Memory B cell (primary cell): ENCODE measurements around the gene GLE1.

ENCODE experiments used
- ATAC-seq: fragments of 150-1000 bp; cut with Tn5 transposase; 2 replicates; pipeline ENCODE4 v1.10.0; 2021; ENCODE audit warnings: low read depth, mild to moderate bottlenecking, moderate library complexity
- DNase-seq, 2 donors: peaks; one replicate each; pipeline ENCODE4 v3.0.0; 2022; ENCODE audit warnings: low spot score in 2 of 2
- H3K27ac Mint-ChIP-seq: one replicate; pipeline ENCODE4 v1.8.0; 2022; ENCODE audit warnings: mild to moderate bottlenecking, moderate library complexity, mixed read lengths
- H3K27me3 Mint-ChIP-seq: one replicate; pipeline ENCODE4 v1.8.0; 2022; ENCODE audit warnings: mixed read lengths
- H3K36me3 Mint-ChIP-seq: one replicate; pipeline ENCODE4 v1.8.0; 2022; ENCODE audit warnings: mild to moderate bottlenecking, mixed read lengths
- H3K4me1 Mint-ChIP-seq: one replicate; pipeline ENCODE4 v1.8.0; 2022; ENCODE audit warnings: mixed read lengths
- H3K4me3 Mint-ChIP-seq: one replicate; pipeline ENCODE4 v1.8.0; 2022; ENCODE audit warnings: mild to moderate bottlenecking, moderate library complexity, mixed read lengths
- H3K9me3 Mint-ChIP-seq: one replicate; pipeline ENCODE4 v1.8.0; 2022; ENCODE audit warnings: mixed read lengths

GLE1 gene, protein sequence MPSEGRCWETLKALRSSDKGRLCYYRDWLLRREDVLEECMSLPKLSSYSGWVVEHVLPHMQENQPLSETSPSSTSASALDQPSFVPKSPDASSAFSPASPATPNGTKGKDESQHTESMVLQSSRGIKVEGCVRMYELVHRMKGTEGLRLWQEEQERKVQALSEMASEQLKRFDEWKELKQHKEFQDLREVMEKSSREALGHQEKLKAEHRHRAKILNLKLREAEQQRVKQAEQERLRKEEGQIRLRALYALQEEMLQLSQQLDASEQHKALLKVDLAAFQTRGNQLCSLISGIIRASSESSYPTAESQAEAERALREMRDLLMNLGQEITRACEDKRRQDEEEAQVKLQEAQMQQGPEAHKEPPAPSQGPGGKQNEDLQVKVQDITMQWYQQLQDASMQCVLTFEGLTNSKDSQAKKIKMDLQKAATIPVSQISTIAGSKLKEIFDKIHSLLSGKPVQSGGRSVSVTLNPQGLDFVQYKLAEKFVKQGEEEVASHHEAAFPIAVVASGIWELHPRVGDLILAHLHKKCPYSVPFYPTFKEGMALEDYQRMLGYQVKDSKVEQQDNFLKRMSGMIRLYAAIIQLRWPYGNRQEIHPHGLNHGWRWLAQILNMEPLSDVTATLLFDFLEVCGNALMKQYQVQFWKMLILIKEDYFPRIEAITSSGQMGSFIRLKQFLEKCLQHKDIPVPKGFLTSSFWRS

DNA sequence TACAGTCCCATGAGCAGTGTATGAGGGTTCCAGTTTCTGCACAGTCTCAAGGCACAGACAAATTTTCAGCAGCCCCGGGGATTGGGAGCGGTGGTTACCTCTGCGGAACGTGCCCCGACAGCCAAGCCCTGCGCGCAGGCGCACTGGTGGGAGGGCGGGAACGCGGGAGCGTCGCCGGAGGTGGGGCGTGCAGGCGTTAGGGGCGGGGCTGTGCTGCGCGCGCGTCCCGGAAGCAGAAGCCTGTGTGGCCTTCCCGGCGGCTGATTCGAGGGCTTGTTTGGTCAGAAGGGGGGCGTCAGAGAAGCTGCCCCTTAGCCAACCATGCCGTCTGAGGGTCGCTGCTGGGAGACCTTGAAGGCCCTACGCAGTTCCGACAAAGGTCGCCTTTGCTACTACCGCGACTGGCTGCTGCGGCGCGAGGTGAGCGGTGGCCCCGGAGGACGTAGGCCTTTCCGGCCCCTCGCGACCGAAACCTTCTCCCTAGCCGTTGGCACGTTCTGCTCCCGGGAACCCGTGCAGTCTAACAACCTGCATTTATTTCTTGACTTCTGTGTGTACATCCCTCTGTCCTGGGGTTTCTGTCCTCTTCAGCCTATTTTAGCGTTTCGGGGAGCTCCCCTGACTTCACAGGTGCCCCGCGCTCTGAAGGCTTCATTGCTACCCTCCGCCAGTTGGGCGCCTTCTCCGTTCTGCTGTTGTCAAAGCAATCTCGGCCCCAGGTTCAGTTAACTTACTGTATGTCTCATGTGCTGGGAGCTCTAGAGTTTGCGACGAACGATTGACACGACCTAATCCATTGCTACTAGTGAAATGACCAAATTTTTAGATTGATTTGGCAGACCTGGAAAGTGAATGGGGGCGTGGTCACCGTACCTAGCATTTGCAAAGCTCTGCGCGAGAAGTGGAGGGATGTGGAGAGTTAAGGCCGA, at the start of gene GLE1:
Gene GLE1 (plus strand): TSS at position 235 of the 929 bp plus-strand sequence. CDS start 87 bp downstream, at position 322.
- ATAC-seq (peak; percentile 93), DNase-seq (peak; percentile 95 to 96)
- peaks cover 10% of the 10 kb centered on the region for H3K4me1 Mint-ChIP-seq
- peak within 1 kb of the TSS; percentile 100 for H3K4me3 Mint-ChIP-seq
- H3K9me3 Mint-ChIP-seq, result no peaks in the 10 kb centered on the region
- H3K36me3 Mint-ChIP-seq, result peaks cover 9% of the 10 kb centered on the region
- H3K27ac Mint-ChIP-seq, result peak within 1 kb of the TSS; percentile 96
- H3K27me3 Mint-ChIP-seq, result no peaks in the 10 kb centered on the region

DNA sequence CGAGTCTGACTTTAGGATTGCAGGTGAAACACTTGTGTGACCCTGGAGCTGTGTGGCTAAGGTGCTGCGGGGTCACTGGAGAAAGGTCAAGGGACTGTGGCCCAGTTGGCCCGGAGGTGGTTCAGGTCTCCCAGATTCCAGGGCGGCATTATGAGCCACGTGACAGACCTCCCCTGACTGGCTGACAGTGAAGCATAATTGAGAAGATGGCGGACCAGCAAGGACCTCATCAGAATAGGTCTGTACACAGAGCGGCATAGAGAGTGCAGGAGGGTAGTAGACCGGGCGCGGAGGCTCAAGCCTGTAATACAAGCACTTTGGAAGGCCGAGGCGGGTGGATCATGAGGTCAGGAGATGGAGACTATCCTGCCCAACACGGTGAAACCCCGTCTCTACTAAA, 49.5 kb upstream of the GLE1 start:
- Mint-ChIP-seq H3K9me3 (no peaks in the 10 kb centered on the region), H3K27me3 (no peaks in the 10 kb centered on the region), H3K4me1 (peaks cover 7% of the 10 kb centered on the region), H3K4me3 (peak overlapping the region; percentile 61), H3K36me3 (peaks cover 1% of the 10 kb centered on the region), H3K27ac (peak overlapping the region; percentile 48)
- ATAC-seq (no peak), DNase-seq (no peak)

- H3K4me1 Mint-ChIP-seq, result peaks cover 7% of the 10 kb centered on the region
- H3K4me3 Mint-ChIP-seq, result peak within 1 kb of the TSS; percentile 92
- no peaks in the 10 kb centered on the region for H3K9me3 Mint-ChIP-seq
- DNase-seq (peak; percentile 98 to 99), ATAC-seq (peak; percentile 84)
- peak within 1 kb of the TSS; percentile 92 for H3K27ac Mint-ChIP-seq
- no peaks in the 10 kb centered on the region for H3K27me3 Mint-ChIP-seq
- peaks cover 8% of the 10 kb centered on the region for H3K36me3 Mint-ChIP-seq
Observed at GRCh38 chr9:128455849-128456612, 48.5 kb upstream of the GLE1 start, which contains the start of gene ODF2. Gene ODF2 (plus strand): TSS chr9:128456006. CDS start chr9:128456092, 86 bp downstream.

DNA sequence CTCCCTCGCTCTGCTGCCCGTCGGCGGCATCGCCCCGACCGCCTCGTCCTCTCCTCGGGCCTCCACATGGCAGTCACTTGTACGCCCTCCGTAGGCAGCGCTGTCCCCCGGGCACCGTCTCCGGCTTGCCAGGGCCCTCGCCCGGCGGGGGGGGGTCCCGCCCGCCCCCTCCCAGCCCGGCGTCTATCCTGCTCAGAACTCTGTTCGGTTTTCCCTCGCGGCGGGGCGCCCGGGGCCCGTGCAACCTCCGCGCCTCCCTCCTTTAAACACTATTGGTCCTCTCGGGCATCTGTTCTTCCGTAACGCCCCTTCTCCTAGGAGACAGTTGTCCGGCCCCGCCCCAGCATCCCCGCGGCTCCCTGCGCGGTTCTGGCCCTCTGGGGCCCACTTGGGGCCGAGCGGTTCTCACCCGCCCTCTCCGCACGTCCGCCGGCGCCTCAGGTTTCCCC, 47.9 kb upstream of the GLE1 start:
- H3K36me3 Mint-ChIP-seq, result peaks cover 10% of the 10 kb centered on the region
- no peaks in the 10 kb centered on the region for H3K27me3 Mint-ChIP-seq
- ATAC-seq (peak; percentile 47), DNase-seq (peak in 1 of 2 donors; percentile 48)
- H3K27ac Mint-ChIP-seq, result peak overlapping the region; percentile 92
- H3K9me3 Mint-ChIP-seq, result no peaks in the 10 kb centered on the region
- H3K4me3 Mint-ChIP-seq, result peak overlapping the region; percentile 92
- H3K4me1 Mint-ChIP-seq, result peaks cover 7% of the 10 kb centered on the region

- DNase-seq (peak in 1 of 2 donors; percentile 19), ATAC-seq (no peak)
- Mint-ChIP-seq H3K27ac (peak overlapping the region; percentile 92), H3K36me3 (peaks cover 10% of the 10 kb centered on the region), H3K27me3 (no peaks in the 10 kb centered on the region), H3K4me1 (peaks cover 7% of the 10 kb centered on the region), H3K9me3 (no peaks in the 10 kb centered on the region), H3K4me3 (peak overlapping the region; percentile 92)
Observed at GRCh38 chr9:128457207-128457606, 47.3 kb upstream of the GLE1 start.

GRCh38 chr9:128459011-128459410, 45.5 kb upstream of the GLE1 start:
- H3K36me3 Mint-ChIP-seq, result peaks cover 13% of the 10 kb centered on the region
- peaks cover 7% of the 10 kb centered on the region for H3K4me1 Mint-ChIP-seq
- ATAC-seq (no peak), DNase-seq (no peak)
- no peak overlapping the region for H3K27ac Mint-ChIP-seq
- H3K9me3 Mint-ChIP-seq, result no peaks in the 10 kb centered on the region
- no peaks in the 10 kb centered on the region for H3K27me3 Mint-ChIP-seq
- H3K4me3 Mint-ChIP-seq, result no peak overlapping the region

DNA sequence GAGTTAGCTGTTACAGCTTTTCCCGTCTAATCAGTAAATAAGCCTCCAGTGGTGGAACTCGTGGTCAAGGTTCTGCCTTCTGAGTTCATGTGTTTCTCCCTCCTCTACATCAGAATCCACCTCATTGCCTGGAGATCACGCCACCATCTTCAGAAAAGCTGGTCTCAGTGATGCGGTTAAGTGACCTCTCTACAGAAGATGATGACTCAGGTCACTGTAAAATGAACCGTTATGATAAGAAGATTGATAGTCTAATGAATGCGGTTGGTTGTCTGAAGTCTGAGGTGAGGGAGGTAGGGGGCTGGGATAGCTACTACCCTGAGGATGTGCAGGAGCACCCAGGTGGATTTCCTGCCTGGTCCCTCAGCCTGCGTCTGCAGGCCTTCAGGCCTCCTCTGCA, 35.4 kb upstream of the GLE1 start:
- H3K9me3 Mint-ChIP-seq, result no peaks in the 10 kb centered on the region
- H3K27me3 Mint-ChIP-seq, result no peaks in the 10 kb centered on the region
- peaks cover 13% of the 10 kb centered on the region for H3K36me3 Mint-ChIP-seq
- ATAC-seq (no peak), DNase-seq (no peak)
- H3K27ac Mint-ChIP-seq, result no peak overlapping the region
- H3K4me3 Mint-ChIP-seq, result no peak overlapping the region
- H3K4me1 Mint-ChIP-seq, result no peaks in the 10 kb centered on the region

DNA sequence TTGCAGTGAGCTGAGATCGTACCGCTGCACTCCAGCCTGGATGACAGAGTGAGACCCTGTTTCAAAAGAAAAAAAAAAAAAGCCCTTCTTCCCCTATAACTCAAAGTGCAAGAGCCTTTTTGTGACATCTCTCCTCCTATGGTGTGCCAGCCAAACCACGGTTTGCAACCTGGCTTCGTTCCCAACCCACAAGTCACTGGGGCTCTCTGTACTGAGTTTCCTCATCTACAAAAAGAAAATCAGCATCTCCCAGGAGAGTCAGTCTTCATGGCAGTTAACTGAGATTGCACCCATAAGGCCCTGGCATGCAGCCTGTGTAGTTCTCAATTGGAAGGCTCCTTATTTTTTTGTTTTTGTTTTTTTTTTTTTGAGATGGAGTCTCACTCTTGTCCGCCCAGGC, 34.0 kb upstream of the GLE1 start:
- DNase-seq, result no peak
- H3K27ac Mint-ChIP-seq, result no peak overlapping the region
- no peak overlapping the region for H3K4me3 Mint-ChIP-seq
- H3K9me3 Mint-ChIP-seq, result no peaks in the 10 kb centered on the region
- H3K4me1 Mint-ChIP-seq, result no peaks in the 10 kb centered on the region
- no peaks in the 10 kb centered on the region for H3K27me3 Mint-ChIP-seq
- peaks cover 16% of the 10 kb centered on the region for H3K36me3 Mint-ChIP-seq
- ATAC-seq, result no peak

DNA sequence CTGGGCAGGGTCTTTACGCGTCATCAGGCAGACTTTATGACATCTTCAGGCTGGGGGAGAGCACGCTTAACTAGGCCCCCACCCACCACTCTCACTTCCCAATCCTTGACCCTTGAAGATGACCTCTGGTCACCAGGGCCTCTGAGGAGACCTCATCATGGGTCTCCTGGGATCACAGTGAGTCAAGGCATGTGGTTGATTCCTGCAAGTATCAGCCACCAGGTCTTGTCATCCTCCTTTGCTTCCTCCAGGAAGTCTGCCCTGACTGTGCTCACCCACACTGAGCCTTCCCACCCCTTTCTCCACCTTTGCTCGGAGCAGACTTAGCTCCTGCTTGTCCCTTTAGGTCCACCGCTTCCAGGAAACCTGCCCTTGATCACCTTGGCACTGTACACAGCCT, 31.4 kb upstream of the GLE1 start:
- no peak for DNase-seq
- Mint-ChIP-seq H3K36me3 (peaks cover 22% of the 10 kb centered on the region), H3K27me3 (no peaks in the 10 kb centered on the region)

DNA sequence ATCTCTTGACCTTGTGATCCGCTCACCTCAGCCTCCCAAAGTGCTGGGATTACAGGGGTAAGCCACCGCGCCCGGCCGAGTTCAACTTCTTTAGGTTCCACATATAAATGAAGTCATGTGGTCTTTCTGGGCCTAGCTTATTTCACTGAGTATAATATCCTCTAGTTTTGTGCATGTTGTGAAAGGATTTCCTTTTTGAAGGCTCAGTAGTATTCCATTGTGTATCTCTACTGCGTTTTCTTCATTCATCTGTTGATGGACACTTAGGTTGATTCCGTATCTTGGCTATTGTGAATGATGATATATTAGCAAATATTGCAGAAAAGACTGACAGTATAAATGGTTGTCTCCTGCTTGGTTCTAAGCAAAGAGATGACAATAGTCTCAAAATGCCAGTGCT, 28.7 kb upstream of the GLE1 start:
- H3K9me3 Mint-ChIP-seq, result no peaks in the 10 kb centered on the region
- H3K4me3 Mint-ChIP-seq, result no peak overlapping the region
- H3K27me3 Mint-ChIP-seq, result no peaks in the 10 kb centered on the region
- no peak overlapping the region for H3K27ac Mint-ChIP-seq
- DNase-seq, result no peak
- H3K36me3 Mint-ChIP-seq, result peaks cover 25% of the 10 kb centered on the region
- ATAC-seq, result no peak
- no peaks in the 10 kb centered on the region for H3K4me1 Mint-ChIP-seq

More for the DNA sequence above, 31.4 kb upstream of the GLE1 start:
- ATAC-seq, result no peak
- Mint-ChIP-seq H3K4me3 (no peak overlapping the region), H3K4me1 (no peaks in the 10 kb centered on the region), H3K27ac (no peak overlapping the region), H3K9me3 (no peaks in the 10 kb centered on the region)

GRCh38 chr9:128479262-128479661, 25.3 kb upstream of the GLE1 start:
- Mint-ChIP-seq H3K36me3 (peaks cover 32% of the 10 kb centered on the region), H3K4me1 (no peaks in the 10 kb centered on the region), H3K9me3 (no peaks in the 10 kb centered on the region), H3K4me3 (no peak overlapping the region), H3K27me3 (no peaks in the 10 kb centered on the region), H3K27ac (no peak overlapping the region)
- no peak for DNase-seq
- ATAC-seq, result no peak

GRCh38 chr9:128481561-128481960, 23.0 kb upstream of the GLE1 start:
- Mint-ChIP-seq H3K36me3 (peaks cover 30% of the 10 kb centered on the region), H3K27ac (peak overlapping the region; percentile 36), H3K9me3 (no peaks in the 10 kb centered on the region), H3K27me3 (no peaks in the 10 kb centered on the region), H3K4me3 (no peak overlapping the region), H3K4me1 (no peaks in the 10 kb centered on the region)
- DNase-seq (no peak), ATAC-seq (no peak)

- Mint-ChIP-seq H3K4me3 (no peak overlapping the region), H3K36me3 (peaks cover 35% of the 10 kb centered on the region), H3K27ac (no peak overlapping the region), H3K27me3 (no peaks in the 10 kb centered on the region), H3K9me3 (no peaks in the 10 kb centered on the region), H3K4me1 (no peaks in the 10 kb centered on the region)
- no peak for ATAC-seq
- no peak for DNase-seq
Observed at GRCh38 chr9:128482186-128482585, 22.3 kb upstream of the GLE1 start.
